ENCODE measurements around the gene NKD2.

Gene NKD2

GRCh38 chr5:1032011-1032410, 23.4 kb downstream of the NKD2 start:
- Histone ChIP-seq H3K4me3 (ENCODE audit: low read length) (no peak overlapping the region), H3K4me2 (ENCODE audit: low read length) (no peak overlapping the region), H3K27ac (ENCODE audit: low read depth, low read length) (no peak overlapping the region), H4K20me1 (ENCODE audit: control insufficient read depth, insufficient read depth, low read depth, low read length) (no peaks in the 10 kb centered on the region), H3K9me3 (ENCODE audit: control insufficient read depth, insufficient read depth, low read length) (peaks cover 6% of the 10 kb centered on the region; the same call in 1 of the 2 replicates), H3K4me1 (ENCODE audit: control insufficient read depth, low read length) (no peaks in the 10 kb centered on the region), H3K9me2 (replicated peaks; ENCODE audit: control insufficient read depth, low read length) (no peaks in the 10 kb centered on the region), H3K79me2 (ENCODE audit: control insufficient read depth, low read length) (no peaks in the 10 kb centered on the region), H3K27me3 (ENCODE audit: control insufficient read depth, low read length) (no peaks in the 10 kb centered on the region), H3K36me3 (ENCODE audit: control insufficient read depth, low read length) (no peaks in the 10 kb centered on the region), H3F3A (ENCODE audit: control insufficient read depth, insufficient read depth) (no peaks in the 10 kb centered on the region)
- TF ChIP-seq, protein P1, sequence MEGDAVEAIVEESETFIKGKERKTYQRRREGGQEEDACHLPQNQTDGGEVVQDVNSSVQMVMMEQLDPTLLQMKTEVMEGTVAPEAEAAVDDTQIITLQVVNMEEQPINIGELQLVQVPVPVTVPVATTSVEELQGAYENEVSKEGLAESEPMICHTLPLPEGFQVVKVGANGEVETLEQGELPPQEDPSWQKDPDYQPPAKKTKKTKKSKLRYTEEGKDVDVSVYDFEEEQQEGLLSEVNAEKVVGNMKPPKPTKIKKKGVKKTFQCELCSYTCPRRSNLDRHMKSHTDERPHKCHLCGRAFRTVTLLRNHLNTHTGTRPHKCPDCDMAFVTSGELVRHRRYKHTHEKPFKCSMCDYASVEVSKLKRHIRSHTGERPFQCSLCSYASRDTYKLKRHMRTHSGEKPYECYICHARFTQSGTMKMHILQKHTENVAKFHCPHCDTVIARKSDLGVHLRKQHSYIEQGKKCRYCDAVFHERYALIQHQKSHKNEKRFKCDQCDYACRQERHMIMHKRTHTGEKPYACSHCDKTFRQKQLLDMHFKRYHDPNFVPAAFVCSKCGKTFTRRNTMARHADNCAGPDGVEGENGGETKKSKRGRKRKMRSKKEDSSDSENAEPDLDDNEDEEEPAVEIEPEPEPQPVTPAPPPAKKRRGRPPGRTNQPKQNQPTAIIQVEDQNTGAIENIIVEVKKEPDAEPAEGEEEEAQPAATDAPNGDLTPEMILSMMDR (IDR thresholded peaks at IDR 0.05; ENCODE audit: low read depth, low read length, poor library complexity, severe bottlenecking), result no peak
- no peak for TF ChIP-seq EZH2phosphoT487 (IDR thresholded peaks at IDR 0.05; ENCODE audit: borderline replicate concordance, low read length)

GRCh38 chr5:1032551-1033027, 24.0 kb downstream of the NKD2 start:
- Histone ChIP-seq H3K4me1 (ENCODE audit: control insufficient read depth, low read length) (no peaks in the 10 kb centered on the region), H3K4me2 (ENCODE audit: low read length) (no peak overlapping the region), H3K9me3 (ENCODE audit: control insufficient read depth, insufficient read depth, low read length) (peaks cover 6% of the 10 kb centered on the region; the same call in 1 of the 2 replicates), H3K79me2 (ENCODE audit: control insufficient read depth, low read length) (no peaks in the 10 kb centered on the region), H3K27ac (ENCODE audit: low read depth, low read length) (no peak overlapping the region), H3K9me2 (replicated peaks; ENCODE audit: control insufficient read depth, low read length) (no peaks in the 10 kb centered on the region), H4K20me1 (ENCODE audit: control insufficient read depth, insufficient read depth, low read depth, low read length) (no peaks in the 10 kb centered on the region), H3K27me3 (ENCODE audit: control insufficient read depth, low read length) (no peaks in the 10 kb centered on the region), H3K36me3 (ENCODE audit: control insufficient read depth, low read length) (no peaks in the 10 kb centered on the region), H3F3A (ENCODE audit: control insufficient read depth, insufficient read depth) (no peaks in the 10 kb centered on the region), H3K4me3 (ENCODE audit: low read length) (no peak overlapping the region)
- TF ChIP-seq EZH2phosphoT487 (IDR thresholded peaks at IDR 0.05; ENCODE audit: borderline replicate concordance, low read length), result no peak
- TF ChIP-seq, protein P1 (IDR thresholded peaks at IDR 0.05; ENCODE audit: low read depth, low read length, poor library complexity, severe bottlenecking), result no peak

DNA sequence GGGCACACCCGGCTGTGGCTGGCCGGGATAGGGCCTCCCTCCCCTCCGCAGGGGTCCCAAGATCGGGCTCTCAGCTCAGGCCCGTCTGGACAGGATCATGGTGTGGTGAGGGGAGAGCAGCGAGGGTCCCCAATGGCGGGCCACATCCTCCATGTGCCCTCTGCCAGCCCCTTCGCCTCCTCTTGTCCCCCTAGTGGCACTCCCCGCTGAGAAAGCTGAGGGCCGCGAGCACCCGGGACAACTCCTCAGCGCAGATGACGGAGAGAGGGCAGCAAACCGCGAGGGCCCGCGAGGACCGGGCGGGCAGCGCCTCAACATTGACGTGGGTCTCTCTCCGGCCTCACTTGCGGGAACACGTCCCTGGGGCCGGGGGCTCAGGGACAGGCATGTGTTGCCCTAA, 24.6 kb downstream of the NKD2 start:
- H3K9me3 ChIP-seq (ENCODE audit: control insufficient read depth, insufficient read depth, low read length), result peaks cover 6% of the 10 kb centered on the region; the same call in 1 of the 2 replicates
- no peaks in the 10 kb centered on the region for H3F3A ChIP-seq (ENCODE audit: control insufficient read depth, insufficient read depth)
- no peaks in the 10 kb centered on the region for H3K9me2 ChIP-seq (replicated peaks; ENCODE audit: control insufficient read depth, low read length)
- no peaks in the 10 kb centered on the region for H3K79me2 ChIP-seq (ENCODE audit: control insufficient read depth, low read length)
- H3K4me3 ChIP-seq (ENCODE audit: low read length), result no peak overlapping the region
- no peaks in the 10 kb centered on the region for H3K4me1 ChIP-seq (ENCODE audit: control insufficient read depth, low read length)
- no peak overlapping the region for H3K27ac ChIP-seq (ENCODE audit: low read depth, low read length)
- no peaks in the 10 kb centered on the region for H3K36me3 ChIP-seq (ENCODE audit: control insufficient read depth, low read length)
- no peaks in the 10 kb centered on the region for H3K27me3 ChIP-seq (ENCODE audit: control insufficient read depth, low read length)
- no peak overlapping the region for H3K4me2 ChIP-seq (ENCODE audit: low read length)
- TF ChIP-seq EZH2phosphoT487 (IDR thresholded peaks at IDR 0.05; ENCODE audit: borderline replicate concordance, low read length), result no peak
- TF ChIP-seq, protein P1 (IDR thresholded peaks at IDR 0.05; ENCODE audit: low read depth, low read length, poor library complexity, severe bottlenecking), result no peak
- no peaks in the 10 kb centered on the region for H4K20me1 ChIP-seq (ENCODE audit: control insufficient read depth, insufficient read depth, low read depth, low read length)

Measured in DOHH2 (cell line).